GF-D8 (cell line): ENCODE results near the gene ZNF221.

ENCODE experiments used
- DNase-seq: peaks from one replicate; lab custom pipeline; 2025; lab: John Stamatoyannopoulos, UW

The ZNF221 gene

DNA sequence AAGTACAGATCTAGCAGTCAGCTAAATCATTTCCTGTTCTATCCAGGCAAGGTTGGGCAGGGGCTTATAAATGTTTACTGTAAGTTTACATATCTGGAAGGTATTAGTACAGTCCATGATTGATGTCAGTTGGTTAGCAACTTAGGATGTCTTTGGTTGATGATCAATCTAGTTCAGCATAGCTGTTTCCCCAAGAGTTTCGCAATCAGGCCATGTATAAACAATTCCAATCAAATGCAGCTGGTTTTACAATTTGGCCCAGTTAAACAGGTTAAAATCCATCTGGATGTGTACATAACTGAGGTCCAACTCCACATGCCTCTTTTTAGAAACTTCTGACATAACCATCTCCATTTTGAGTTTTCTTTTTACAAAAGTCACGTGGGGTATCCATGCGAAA is 6.9 kb downstream of the ZNF221 start:
- no peak for DNase-seq

DNA sequence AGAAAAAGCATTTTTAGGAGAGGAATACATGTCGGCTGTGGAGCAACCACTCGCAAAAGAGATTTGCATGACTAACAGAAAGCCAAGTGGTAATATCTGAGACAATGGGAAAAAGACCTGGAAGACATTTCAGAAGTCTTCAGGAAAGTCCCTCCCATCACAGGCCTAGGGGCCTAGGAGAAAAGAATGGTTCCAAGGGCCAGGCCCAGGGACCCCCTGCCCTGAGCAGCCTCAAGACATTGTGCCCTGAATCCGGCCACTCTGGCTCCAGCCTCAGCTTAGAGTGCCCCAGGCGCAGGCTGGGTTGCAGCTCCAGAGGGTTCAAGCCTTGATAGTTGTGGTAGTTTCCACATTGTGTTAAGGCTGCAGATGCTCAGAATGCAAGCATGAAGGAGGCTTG is 9.4 kb downstream of the ZNF221 start:
- no peak for DNase-seq

- no peak for DNase-seq
Observed at GRCh38 chr19:43966079-43966694, 15.2 kb downstream of the ZNF221 start.

DNA sequence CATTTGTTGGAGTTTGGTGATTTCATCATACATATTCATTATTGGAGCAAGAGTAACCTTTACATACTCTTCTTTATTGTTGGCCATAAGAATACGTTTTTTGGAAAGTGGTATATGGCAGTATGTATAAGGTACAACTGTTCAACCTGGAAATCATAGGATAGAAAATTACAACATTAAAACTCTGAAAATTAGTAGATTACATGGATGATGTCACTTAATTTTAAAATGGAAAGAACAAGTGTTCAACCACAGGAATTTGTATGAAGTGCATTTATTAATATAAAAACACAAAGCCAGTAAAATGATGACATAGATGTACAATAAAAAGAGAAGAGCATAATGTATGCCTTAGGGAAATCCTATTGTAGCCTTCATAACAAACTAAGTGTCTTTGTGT is 25.7 kb downstream of the ZNF221 start:
- DNase-seq: no peak

DNA sequence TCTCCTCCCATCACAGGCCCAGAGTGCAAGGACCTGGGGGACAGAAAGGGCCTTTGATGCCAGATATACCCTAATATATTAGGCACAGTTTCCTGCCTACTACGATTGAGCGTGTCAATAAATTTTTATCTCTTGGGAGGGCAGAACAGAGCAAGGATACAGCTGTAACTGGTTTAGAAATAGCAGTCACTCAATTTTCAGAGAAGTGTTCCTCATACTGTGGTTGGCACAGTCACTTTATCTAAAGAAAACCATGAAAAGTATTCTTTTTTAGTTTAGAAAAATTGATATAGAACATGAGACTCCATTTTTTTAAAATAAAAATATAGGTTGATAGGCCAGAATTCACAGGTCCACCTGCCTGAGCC is 32.5 kb downstream of the ZNF221 start:
- DNase-seq: peak; percentile 21

DNA sequence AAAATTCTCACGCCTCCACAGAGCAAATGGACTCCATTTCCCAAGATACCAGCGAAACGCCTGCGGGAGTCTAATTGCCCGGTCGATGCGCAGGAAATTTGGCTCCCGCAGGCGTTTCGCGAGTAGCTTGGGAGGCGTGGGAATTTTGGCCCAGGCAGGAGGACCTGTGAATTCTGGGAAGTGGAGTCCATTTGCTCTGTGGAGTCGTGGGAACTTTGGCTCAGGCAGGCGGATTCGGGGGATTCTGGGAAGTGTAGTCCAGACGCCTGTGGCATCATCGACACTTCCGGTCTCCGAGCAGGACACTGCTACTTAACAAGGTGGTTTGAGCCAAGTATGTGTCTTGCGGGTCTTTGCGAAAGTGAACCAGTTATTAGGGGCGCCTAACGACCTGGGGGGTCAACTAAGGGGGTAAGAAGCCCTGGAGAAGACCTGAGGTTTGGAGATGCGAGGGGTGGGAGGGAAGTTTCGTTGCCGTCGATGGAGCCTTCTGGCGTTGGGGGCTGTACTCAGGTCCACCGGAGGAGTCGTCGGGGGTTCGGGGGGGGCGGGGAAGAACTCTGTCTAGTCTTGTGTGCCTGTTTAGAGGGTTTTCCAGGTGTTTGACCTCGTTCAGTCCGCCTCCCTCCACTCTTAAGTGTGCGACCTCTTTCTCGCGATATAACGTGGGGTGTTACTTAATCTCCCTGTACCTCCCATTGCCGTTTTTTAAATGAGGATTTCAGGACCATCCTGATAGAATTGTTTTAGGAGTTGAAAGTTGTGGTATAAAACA is 33.1 kb downstream of the ZNF221 start, which contains the start of gene ZNF155:
ZNF155 (plus strand) TSS at position 277 of the 775 bp plus-strand sequence. CDS start 4,356 bp downstream, outside the sequence.
- peak; percentile 83 for DNase-seq

DNA sequence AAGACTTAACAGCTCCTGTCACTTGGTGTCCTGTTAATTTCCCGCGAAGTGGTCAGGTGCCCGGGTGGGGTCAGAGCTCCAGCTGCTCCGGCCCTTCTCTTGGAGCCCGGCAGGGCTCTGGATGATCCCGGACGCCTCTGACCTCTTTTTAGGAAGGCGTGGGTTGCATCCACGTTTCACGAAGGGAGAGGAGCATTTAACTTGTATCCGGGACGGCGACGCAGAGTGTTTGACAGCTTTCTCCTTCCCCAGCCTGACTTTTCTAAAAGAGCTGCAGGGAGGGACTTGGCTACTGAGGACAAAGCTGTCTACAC is 33.6 kb downstream of the ZNF221 start:
- no peak for DNase-seq

GRCh38 chr19:43997631-43998290 is 46.7 kb downstream of the ZNF221 start:
- DNase-seq: no peak

DNA sequence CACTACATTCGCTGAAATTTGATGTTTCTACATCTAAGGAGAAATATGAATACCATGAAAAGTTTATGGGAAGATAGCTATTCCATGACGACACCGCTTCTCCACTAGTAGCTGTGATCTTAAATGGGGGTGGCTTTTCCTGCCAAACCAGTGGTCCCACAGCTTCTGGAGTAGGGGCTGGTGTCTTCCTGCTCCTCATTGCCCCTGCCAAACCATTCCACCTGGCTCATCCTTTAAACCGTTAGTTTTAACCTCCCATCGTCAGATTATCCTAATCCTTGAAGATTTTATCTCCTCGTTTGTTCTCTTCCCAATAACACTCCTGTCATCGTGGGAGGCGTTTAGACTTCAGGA is 51.2 kb downstream of the ZNF221 start:
- no peak for DNase-seq

DNA sequence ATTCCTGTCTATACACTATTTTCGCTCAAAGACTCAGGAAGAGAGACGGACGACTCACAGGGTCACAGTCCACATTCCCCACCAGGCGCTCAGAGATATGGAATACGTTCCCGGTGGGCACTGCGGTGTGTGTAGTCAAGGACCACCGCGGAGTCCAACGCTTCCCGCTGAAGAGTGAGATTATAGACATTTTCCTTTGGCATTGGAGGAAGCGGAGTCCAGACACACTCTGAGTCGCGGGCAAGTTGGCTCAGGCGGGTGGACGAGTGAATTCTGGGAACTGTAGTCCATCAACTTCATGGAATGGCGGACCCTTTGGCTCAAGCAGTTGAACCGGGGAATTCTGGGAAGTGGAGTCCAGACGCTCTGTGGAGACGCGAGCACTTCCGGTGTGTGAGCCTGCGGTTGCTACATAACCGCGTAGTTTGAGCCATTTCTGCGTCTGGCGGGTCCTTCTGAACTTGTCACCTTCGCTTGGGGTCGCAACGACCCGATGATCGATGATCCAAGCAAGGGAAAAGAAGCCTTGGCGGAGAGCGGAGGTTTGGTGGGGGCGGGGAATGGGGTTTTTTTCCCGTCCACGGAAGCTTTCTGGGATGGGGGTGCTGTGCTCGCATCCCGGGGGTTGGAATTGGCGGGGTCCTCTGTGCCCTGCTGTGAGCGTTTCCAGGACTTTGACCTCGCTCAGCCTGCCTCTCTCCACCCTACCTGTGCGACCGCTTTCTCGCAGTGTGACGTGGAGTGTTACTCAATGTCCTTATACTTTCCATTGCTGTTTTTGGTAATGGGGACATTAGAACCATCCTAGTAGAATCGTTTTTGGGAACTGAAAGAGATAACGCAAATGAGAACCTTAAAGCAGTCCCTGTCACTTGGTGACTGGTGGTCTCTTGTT is 51.8 kb downstream of the ZNF221 start, which contains the start of gene ZNF230:
ZNF230 (plus strand) TSS at position 392 of the 895 bp plus-strand sequence. CDS start 4,122 bp downstream, outside the sequence.
- peak; percentile 87 for DNase-seq

- peak; percentile 19 for DNase-seq
Observed at GRCh38 chr19:44003461-44004009, 52.5 kb downstream of the ZNF221 start.

- peak; percentile 75 for DNase-seq
Observed at GRCh38 chr19:44005973-44006372, 54.9 kb downstream of the ZNF221 start.

DNA sequence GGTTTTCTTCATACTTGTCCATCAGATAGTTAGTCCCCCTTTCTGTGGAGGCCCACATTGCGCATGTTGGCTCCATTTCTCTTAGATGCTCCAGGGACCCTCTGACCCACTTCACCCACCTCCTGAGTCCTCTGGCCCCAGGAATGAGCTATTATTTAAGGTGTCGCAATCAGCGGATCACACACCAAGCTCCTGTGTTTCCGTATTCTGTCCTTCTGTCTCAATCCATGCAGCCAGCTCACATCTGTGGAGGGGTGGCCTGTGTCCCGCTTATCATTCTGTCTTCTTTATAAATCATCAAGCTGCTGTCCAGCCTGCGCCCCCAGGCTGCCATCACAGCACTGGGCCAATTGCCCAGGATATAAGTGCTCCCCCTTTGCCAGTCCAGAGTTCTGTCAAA is 56.4 kb downstream of the ZNF221 start:
- DNase-seq: no peak

GRCh38 chr19:44010468-44010867 is 59.4 kb downstream of the ZNF221 start:
- DNase-seq: no peak
